Measurements from ENCODE around the gene TMEM134.
"Not testable (repeated sequence)": the region's sequence is repeated elsewhere in the genome, so short reads cannot be mapped to it uniquely, and the experiment has no call there.

Gene TMEM134

DNA sequence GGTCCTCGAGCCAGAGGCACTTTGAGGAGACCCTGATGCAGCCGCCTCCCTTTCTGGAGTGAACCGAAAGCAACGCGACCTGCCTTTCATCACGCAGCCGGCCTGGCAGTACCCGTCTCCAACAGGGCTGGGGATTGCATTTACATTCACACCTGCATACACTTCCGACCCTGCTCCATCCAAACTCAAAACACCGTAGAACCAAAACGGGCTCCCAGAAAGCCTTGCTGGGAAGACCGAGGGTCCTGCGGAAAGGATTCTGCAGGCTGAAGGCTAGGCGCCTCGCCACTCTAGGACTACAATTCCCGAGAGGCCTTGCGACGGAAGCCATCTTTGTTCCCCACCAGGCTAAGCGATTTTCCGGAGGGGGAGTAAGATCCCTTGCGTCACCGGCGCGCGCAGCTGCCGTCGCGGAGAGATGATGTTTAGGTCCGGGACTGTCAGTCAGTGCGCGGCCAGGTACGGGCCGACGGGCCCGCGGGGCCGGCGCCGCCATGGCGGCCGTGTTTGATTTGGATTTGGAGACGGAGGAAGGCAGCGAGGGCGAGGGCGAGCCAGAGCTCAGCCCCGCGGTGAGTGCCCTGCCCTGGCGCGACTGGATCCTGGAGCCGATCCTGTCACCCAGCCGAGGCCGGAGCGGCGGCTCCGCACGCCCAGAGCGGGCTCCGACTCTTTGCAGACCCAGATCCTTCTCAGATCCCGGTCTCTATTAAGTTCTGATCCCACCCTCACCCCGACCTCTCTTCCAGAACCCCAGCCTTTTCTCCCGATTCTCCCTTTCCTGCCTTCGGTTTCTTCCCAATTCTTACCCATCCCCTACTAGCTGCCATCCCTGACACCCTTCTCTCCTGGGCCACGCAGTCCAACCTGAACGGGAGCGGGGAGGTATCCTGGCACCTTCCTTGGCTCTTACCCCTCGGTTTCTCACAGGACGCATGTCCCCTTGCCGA is 40.7 kb downstream of the TMEM134 start, which contains the start of gene RPS6KB2:
Gene RPS6KB2 (plus strand): TSS at position 443 of the 950 bp plus-strand sequence. CDS start 52 bp downstream, at position 495.
- Histone ChIP-seq H3K4me1 (ENCODE audit: control insufficient read depth, low read length) (peaks cover 16% of the 10 kb centered on the region), H3K9me3 (ENCODE audit: control insufficient read depth, insufficient read depth, low read length) (no peaks in the 10 kb centered on the region), H3K27me3 (ENCODE audit: control insufficient read depth, low read length) (no peaks in the 10 kb centered on the region), H3F3A (ENCODE audit: control insufficient read depth, insufficient read depth) (0 out of 2 replicates have a peak, but pooled peaks cover 1% of the 10 kb centered on the region), H4K20me1 (ENCODE audit: control insufficient read depth, insufficient read depth, low read depth, low read length) (no peaks in the 10 kb centered on the region), H3K79me2 (ENCODE audit: control insufficient read depth, low read length) (peaks cover 31% of the 10 kb centered on the region), H3K27ac (ENCODE audit: low read depth, low read length) (peak within 1 kb of the TSS; percentile 29), H3K4me3 (ENCODE audit: low read length) (peak within 1 kb of the TSS; percentile 73), H3K4me2 (ENCODE audit: low read length) (peak within 1 kb of the TSS; percentile 73), H3K9me2 (replicated peaks; ENCODE audit: control insufficient read depth, low read length) (no peaks in the 10 kb centered on the region), H3K36me3 (ENCODE audit: control insufficient read depth, low read length) (peaks cover 35% of the 10 kb centered on the region)
- TF ChIP-seq, protein P1, sequence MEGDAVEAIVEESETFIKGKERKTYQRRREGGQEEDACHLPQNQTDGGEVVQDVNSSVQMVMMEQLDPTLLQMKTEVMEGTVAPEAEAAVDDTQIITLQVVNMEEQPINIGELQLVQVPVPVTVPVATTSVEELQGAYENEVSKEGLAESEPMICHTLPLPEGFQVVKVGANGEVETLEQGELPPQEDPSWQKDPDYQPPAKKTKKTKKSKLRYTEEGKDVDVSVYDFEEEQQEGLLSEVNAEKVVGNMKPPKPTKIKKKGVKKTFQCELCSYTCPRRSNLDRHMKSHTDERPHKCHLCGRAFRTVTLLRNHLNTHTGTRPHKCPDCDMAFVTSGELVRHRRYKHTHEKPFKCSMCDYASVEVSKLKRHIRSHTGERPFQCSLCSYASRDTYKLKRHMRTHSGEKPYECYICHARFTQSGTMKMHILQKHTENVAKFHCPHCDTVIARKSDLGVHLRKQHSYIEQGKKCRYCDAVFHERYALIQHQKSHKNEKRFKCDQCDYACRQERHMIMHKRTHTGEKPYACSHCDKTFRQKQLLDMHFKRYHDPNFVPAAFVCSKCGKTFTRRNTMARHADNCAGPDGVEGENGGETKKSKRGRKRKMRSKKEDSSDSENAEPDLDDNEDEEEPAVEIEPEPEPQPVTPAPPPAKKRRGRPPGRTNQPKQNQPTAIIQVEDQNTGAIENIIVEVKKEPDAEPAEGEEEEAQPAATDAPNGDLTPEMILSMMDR (IDR thresholded peaks at IDR 0.05; ENCODE audit: low read depth, low read length, poor library complexity, severe bottlenecking), result no peak
- no peak for TF ChIP-seq EZH2phosphoT487 (IDR thresholded peaks at IDR 0.05; ENCODE audit: borderline replicate concordance, low read length)

DNA sequence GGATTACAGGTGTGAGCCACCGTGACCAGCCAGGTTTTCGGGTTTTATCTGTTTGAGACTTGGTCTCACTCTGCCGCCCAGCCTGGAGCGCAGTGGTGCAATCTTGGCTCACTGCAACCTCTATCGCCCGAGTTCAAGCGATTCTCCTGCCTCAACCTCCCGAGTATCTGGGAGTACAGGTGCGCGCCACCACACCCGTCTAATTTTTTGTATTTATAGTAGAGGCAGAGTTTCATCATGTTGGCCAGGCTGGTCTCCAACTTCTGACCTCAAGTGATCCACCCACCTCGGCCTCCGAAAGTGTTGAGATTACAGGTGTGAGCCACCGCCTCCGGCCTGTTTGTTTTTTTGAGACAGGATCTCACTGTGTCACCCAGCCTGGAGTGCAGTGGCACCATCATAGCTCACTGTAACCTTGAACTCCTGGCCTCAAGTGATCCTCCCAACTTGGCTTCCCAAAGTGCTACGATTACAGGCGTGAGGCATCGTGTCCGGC is 41.6 kb downstream of the TMEM134 start:
- peaks cover 31% of the 10 kb centered on the region for H3K79me2 ChIP-seq (ENCODE audit: control insufficient read depth, low read length)
- not testable (repeated sequence) for H3K9me3 ChIP-seq (ENCODE audit: control insufficient read depth, insufficient read depth, low read length); H4K20me1 ChIP-seq (ENCODE audit: control insufficient read depth, insufficient read depth, low read depth, low read length); H3K9me2 ChIP-seq (replicated peaks; ENCODE audit: control insufficient read depth, low read length); H3K27me3 ChIP-seq (ENCODE audit: control insufficient read depth, low read length); H3F3A ChIP-seq (ENCODE audit: control insufficient read depth, insufficient read depth)
- peak overlapping the region; percentile 73 for H3K4me3 ChIP-seq (ENCODE audit: low read length)
- H3K36me3 ChIP-seq (ENCODE audit: control insufficient read depth, low read length), result peaks cover 26% of the 10 kb centered on the region
- H3K4me1 ChIP-seq (ENCODE audit: control insufficient read depth, low read length), result peaks cover 15% of the 10 kb centered on the region
- H3K27ac ChIP-seq (ENCODE audit: low read depth, low read length), result peak overlapping the region; percentile 29
- peak overlapping the region; percentile 73 for H3K4me2 ChIP-seq (ENCODE audit: low read length)

DNA sequence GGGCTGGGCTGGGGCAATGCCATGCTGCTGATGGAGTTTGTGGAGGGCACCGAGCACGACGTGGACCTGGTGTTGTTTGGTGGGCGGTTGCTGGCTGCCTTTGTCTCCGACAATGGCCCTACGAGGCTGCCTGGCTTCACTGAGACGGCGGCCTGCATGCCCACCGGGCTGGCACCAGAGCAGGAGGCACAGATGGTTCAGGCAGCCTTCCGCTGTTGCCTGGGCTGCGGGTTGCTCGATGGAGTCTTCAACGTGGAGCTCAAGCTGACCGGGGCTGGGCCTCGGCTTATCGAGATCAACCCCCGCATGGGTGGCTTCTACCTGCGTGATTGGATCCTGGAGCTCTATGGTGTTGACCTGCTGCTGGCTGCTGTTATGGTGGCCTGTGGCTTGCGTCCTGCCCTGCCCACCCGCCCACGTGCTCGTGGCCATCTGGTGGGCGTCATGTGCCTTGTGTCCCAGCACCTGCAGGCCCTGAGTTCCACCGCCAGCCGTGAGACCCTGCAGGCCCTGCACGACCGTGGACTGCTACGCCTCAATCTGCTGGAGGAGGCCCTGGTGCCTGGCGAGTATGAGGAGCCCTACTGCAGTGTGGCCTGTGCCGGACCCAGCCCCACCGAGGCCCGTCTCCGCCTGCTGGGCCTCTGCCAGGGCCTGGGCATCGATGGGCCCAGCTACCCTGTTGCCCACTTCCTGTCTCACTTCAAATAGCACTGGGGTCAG is 45.0 kb downstream of the TMEM134 start:
- Histone ChIP-seq H3K27ac (ENCODE audit: low read depth, low read length) (no peak overlapping the region), H3K9me3 (ENCODE audit: control insufficient read depth, insufficient read depth, low read length) (no peaks in the 10 kb centered on the region), H3K4me1 (ENCODE audit: control insufficient read depth, low read length) (peaks cover 31% of the 10 kb centered on the region), H3K4me2 (ENCODE audit: low read length) (no peak overlapping the region), H3K27me3 (ENCODE audit: control insufficient read depth, low read length) (no peaks in the 10 kb centered on the region), H3F3A (ENCODE audit: control insufficient read depth, insufficient read depth) (no peaks in the 10 kb centered on the region), H3K9me2 (replicated peaks; ENCODE audit: control insufficient read depth, low read length) (no peaks in the 10 kb centered on the region), H3K79me2 (ENCODE audit: control insufficient read depth, low read length) (peaks cover 7% of the 10 kb centered on the region), H3K4me3 (ENCODE audit: low read length) (no peak overlapping the region), H4K20me1 (ENCODE audit: control insufficient read depth, insufficient read depth, low read depth, low read length) (no peaks in the 10 kb centered on the region), H3K36me3 (ENCODE audit: control insufficient read depth, low read length) (no peaks in the 10 kb centered on the region)
- no peak for TF ChIP-seq EZH2phosphoT487 (IDR thresholded peaks at IDR 0.05; ENCODE audit: borderline replicate concordance, low read length)
- TF ChIP-seq, protein P1 (IDR thresholded peaks at IDR 0.05; ENCODE audit: low read depth, low read length, poor library complexity, severe bottlenecking), result no peak
